Measurements from ENCODE around the gene PPIP5K2.
"Not testable (repeated sequence)": the region's sequence is repeated elsewhere in the genome, so short reads cannot be mapped to it uniquely, and the experiment has no call there.

The PPIP5K2 gene

DNA sequence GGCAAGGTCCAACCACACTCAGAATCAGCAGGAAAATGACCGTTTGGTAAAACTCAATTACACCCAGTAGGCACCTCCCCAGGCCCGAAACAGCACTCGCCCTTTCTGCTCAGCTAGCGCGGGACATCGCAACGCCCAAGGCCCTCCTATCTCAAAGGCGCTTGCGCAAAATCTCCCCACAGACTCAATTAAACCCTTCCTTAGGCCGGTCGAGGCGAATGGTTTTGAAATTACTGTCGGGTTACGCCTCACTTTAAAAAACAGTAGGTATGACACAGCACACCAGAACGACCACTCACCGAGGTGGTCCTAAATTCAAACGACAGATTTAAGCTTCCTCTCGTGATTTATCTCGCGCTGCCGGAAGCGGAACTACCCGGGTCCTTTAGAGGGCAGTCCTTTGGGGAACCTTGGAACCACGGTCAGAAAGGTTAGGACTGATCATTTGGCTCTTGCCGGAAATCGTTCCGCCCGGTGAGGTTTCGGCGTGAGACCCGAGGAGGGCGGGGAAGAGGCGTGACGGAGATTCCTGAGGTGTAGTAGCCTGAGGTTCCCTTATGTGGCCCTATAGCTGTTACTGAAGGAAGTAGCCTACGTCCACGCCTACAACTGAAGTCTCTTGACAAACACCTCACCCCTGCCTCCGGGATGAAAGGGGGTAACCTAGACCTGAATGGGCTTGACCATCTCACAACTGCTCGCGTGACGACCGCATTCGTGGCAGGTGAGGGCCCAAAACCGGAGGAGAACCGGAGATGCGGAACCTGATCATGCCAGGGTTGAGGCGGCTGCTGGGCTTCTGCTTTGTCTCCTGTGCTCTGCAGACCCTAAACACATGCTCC, at the start of gene PPIP5K2, which contains the start of gene GIN1:
PPIP5K2 (plus strand) TSS at position 537 of the 842 bp plus-strand sequence. CDS start 9,289 bp downstream, outside the sequence.
GIN1 (minus strand) TSS at position 374 of the 842 bp plus-strand sequence. CDS start 11,431 bp downstream, outside the sequence.
- peak; percentile 99 for DNase-seq (ENCODE audit: low read depth, low spot score)

DNA sequence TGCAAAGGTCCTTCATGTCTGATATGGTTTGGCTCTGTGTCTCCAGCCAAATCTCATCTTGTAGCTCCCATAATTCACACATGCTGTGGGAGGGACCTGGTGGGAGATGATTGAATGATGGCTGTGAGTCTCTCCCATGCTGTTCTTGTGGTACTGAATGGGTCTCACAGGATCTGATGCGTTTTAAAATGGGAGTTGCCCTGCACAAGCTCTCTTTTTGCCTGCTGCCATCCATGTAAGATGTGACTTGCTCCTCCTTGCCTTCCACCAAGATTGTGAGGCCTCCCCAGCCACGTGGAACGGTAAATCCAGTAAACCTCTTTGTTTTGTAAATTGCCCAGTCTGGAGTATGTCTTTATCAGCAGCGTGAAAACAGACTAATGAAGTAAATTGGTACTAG, 46.6 kb upstream of the PPIP5K2 start:
- not testable (repeated sequence) for DNase-seq (ENCODE audit: low read depth, low spot score)

DNA sequence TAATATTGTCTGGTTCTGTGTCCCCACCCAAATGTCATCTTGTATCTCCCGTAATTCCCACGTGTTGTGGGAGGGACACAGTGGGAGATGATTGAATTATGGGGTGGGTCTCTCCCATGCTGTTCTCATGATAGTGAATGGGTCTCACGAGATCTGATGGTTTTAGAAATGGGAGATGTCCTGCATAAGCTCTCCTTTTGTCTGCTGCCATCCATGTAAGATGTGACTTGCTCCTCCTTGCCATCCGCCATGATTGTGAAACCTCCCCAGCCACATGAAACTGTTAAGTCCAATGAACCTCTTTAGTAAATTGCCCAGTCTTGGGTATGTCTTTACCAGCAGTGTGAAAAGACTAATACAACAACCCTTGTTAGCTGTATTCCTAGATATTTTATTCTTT, 44.7 kb upstream of the PPIP5K2 start:
- DNase-seq (ENCODE audit: low read depth, low spot score), result no peak

DNA sequence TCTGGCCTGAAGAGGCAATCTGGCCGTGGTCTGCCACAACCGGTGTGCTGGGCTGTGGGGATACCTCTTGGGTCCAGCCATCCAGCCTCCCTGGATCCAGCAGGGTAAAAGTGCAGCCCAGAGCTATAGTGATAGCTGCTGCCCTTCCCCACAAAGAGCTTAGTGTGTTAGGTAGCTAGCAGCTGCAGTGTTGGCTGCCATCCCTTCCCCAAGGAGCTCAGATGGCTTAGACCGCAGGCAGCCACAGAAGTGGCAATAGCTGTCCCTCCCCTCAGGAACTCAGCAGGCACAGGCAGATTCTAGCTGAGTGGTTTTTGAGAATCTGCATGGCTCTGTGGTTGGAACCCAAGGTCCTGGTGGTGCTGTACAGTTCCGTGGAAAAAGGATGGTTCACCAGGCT, 40.3 kb upstream of the PPIP5K2 start:
- no peak for DNase-seq (ENCODE audit: low read depth, low spot score)

DNA sequence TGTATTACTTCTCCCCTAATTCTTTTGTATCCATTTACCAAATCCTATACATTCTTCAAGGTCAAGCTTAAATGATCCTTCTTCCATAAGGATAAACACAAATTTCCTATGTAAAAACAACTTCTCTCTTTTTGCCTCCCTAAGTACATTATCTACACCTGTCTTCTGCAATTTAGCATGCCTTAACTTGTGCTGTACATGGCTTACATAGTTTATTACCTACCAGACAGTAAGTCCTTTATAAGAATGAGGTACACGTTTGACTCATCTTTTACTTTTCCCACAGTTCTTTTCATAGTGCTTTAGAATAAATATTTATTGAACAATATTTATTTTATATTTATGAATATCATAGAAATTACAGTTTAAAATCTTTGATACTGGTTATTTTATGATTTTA, 33.6 kb upstream of the PPIP5K2 start:
- no peak for DNase-seq (ENCODE audit: low read depth, low spot score)

DNA sequence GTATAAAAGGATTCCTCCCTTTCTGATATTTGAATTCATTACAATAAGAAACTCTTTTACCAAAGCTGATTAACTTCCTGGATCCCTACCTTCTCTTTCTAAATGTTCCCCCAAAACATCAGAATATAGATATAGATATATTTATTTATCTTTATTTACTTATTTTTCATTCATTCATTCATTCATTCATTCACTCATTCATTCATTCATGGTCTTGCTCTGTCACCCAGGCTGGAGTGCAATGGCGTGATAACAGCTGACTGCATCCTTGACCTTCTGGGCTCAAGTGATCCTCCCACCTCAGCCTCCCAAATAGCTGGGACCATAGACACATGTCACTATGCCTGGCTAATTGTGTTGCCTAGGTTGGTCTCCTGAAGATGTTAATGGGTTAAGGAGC, 30.8 kb upstream of the PPIP5K2 start:
- DNase-seq (ENCODE audit: low read depth, low spot score), result no peak

DNA sequence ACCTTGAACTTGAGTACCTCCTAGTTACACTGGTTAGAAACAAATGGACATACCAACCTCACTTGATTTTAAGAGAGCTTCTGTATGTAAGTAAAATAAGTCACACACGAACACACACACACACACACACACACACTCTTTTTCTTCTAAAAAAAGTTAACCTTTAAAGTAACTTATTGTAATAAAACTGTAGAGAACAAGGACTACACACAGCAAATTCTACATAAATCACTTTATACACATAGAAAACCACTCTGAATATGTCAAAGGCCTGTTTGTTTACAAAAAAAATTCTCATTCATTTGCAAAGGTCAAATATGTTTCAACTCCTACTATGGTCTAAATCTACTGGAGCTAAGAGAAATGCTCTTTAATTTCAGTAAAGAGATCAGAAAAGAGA, 29.3 kb upstream of the PPIP5K2 start:
- no peak for DNase-seq (ENCODE audit: low read depth, low spot score)

DNA sequence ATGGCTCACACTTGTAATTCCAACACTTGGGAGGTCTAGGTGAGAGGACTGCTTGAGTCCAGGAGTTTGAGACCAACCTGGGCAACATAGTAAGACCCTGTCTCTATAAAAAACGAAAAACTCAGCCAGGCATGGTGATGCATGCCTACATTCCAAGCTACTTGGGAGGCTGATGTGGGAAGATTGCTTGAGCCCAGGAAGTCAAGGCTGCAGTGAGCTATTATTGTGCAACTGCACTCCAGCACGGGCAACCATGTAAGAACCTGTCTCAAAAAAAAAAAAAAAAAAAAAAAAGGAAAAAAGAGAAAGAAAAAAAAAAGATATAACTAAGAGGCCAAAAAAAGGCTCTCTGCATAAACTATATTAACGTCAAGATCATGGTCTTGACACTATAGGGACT, 27.4 kb upstream of the PPIP5K2 start:
- DNase-seq (ENCODE audit: low read depth, low spot score), result no peak

DNA sequence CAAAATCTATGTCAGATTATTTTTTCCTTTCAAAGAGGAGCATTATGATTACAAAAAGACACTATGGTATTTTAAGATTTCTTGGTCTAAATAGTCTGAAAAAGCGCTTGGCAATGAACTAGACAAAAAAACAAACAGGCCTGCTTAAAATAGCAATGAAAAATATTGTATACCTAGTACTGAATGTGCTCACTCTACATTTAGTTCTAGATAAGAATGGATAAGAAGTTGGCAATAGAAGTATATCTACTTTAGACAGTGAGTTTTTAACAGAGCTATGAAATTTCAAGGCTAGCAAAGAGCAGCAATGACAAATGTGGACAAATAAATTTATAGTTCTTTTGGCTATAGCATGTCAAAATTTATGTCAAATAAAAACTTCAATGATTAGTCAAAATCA, 26.4 kb upstream of the PPIP5K2 start:
- no peak for DNase-seq (ENCODE audit: low read depth, low spot score)

DNA sequence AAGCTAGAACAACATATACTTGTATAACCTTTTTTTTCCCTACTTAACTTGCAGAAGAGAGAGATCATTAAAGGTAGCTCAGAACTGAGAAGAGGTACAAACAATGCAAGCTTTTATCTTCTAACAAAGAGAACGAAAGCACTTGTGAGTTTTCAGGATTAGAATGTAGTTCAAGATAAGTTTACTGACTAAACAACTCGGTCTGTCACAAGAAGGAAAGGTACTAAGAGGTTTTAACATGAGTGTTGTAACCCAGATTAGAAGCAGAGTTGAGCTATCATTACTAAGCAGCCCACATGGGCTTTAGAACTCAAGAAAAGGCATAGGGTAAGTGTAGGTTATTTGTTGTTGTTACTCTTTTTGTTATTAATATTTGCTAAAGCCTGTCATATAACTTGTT, 25.4 kb upstream of the PPIP5K2 start:
- no peak for DNase-seq (ENCODE audit: low read depth, low spot score)

DNA sequence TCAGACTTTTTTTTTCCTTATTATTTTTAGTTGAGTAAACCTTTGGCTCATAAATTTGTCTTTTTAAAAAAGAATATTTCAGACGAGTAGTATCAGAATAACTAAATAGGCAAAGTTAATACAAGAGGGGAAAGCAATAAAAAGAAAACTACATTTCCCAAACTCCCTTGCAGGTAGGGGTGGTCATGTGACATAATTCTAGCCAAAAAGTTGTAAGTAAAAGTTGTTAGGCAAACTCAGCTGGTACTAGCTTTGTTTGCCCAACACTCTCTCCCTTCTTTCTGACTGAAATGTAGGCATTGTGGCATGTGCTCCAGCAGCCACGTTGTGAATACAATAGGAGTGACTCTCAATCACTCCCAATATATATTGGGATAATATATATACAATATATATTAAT, 21.1 kb upstream of the PPIP5K2 start:
- DNase-seq (ENCODE audit: low read depth, low spot score), result no peak

DNA sequence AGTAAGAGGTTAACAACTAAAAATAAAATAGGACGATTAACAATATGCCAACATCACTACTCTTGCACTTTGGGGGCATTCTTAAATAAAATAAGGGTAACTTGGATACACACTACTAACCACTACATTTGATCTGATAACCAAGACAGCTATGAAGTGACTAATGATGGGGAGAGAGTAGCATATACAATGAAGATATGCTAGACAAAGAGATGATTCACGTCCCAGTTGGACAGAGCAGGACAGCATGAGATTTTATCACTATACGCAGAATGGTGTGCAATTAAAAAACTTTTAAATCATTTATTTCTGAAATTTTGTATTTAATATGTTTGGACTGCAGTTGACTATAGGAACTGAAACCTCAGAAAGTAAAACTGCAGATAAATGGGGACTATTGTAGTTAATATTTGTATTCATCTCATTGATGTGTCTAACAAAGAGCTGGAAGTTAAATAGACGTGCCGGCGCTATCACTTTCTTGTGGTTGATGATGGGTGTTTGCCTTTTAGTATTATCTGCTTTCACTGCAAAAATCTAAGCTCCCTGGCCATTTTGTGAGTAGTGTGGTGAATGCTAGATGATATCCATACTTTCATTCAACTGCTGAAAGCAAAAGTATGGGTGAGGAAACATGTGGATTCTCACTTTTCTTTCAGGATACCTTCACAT, 18.9 kb upstream of the PPIP5K2 start:
- no peak for DNase-seq (ENCODE audit: low read depth, low spot score)

DNA sequence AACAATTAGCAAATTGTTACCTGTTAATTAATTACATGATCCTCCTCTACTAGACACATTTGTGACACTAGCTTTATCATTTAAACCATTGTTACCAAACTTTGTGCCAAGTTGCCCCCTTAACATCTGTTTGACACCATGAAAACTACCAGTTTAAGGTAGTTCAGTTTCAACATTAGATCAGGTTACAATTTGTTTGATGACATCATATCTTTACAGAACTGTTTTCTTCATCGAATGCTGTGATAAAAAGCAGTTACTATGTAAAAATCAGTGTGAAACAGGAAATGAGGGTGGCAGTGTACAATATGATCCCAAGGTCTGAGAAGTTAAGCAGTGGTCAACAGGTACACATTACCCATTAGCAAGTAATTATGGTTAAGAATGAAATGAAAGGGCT, 17.9 kb upstream of the PPIP5K2 start:
- no peak for DNase-seq (ENCODE audit: low read depth, low spot score)

DNA sequence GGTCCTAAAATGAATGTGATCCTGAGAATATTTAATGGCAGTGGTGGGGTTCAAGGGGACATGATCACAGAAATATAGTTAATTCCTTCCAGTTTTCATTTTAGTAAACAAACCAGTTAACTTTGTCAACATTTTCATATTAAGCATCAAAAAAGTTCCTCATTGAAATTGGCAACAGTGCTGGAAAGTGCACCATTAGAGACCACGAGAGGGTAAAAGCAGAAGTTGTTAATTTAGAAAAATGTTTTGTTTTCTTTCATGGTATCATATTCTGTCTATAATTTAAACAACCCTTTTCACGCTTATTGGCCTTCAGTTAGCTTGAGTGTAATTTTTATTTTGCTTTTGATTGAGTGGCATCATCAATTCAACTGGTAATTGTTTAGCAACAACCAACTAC, 12.0 kb upstream of the PPIP5K2 start:
- no peak for DNase-seq (ENCODE audit: low read depth, low spot score)

DNA sequence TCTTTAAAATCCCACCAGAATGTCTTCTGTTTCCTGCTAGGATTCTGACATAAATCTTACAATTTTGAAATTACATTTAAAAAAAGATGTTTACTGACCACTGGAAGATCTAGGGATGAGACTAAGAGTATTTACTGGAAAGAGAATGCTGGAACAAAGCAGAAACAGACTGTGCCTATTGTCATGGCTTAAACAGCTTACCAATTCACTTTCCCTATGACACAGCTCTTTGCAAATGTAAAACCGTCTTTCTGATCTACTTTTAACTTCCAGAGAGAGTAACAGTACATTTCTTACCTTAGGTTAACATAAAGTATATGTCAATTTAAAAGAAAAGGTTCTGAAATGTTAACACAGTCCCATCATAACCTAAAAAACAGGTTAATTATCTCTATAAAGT, 10.8 kb upstream of the PPIP5K2 start:
- DNase-seq (ENCODE audit: low read depth, low spot score), result no peak

DNA sequence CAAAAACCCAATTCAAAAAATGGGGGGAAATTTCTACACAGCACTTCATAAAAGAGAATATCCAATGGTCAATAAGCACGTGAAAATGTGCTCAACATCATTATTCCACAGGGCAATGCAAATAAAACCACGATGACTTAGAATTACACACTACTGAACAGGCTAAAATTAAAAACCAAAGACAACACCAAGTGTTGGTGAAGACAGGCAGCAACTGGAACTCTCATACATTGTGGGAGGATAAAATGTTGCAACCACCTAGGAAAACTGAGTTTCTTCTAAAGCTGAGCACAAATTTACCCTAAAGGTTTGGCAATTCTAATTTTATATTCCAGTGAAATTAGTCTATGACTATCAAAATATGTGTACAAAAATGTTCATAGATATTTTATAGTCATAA, 9.7 kb upstream of the PPIP5K2 start:
- no peak for DNase-seq (ENCODE audit: low read depth, low spot score)

DNA sequence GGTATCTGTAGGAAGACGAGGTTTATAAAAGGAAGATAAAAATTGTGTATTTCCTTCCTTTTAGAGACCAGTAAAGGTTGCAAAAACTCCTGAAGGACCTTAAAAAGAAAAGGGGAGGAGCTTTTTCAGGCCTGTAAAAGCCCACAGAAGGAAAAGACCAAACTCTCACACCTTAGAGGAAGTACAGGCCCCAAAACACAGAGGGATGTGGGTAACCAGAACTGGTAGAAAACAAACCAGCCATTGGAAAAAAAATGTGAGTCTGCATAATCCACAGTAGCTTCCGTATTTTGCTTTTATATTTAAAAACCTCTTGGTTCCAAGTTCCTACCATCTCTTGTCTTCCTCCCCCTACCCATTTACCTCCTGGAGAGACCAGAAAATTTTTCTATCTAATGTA, 8.6 kb upstream of the PPIP5K2 start:
- DNase-seq (ENCODE audit: low read depth, low spot score), result no peak

DNA sequence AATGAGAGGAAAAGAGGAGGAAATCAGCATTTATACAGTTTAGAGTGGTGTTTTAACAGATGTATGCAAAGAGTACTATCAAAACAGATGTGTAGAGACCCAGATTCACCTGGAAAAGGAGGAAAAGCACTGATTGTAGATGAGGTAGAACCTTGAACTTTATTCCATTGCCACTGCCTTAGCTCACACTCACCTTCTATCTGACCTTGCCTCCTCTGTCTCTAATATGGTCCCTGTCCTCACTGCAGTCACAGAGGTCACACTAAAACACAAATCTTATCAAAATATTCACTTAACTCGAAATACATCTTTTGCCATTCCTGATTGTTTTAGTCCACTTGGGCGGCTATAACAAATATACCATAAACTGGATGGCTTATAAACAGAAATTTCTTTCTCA, 7.2 kb upstream of the PPIP5K2 start:
- no peak for DNase-seq (ENCODE audit: low read depth, low spot score)

DNA sequence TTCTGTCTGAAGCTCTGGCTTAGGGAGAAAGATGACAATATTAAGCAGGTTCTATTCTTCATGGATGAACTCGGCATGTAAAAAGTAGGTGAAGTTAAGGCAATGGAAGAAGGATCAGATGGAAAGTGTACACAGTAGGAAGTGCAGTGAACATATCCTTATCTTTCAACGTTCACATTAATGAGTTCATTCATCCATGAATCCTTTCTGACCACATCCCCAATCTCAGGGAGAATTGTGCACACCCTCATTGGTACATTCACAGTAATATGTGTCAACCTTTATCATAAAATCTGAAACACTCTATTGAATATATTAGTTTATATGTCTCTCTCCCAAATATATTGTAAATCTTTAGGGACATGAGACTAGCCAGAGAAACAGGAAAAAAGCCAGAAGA, 5.7 kb upstream of the PPIP5K2 start:
- DNase-seq (ENCODE audit: low read depth, low spot score), result no peak

DNA sequence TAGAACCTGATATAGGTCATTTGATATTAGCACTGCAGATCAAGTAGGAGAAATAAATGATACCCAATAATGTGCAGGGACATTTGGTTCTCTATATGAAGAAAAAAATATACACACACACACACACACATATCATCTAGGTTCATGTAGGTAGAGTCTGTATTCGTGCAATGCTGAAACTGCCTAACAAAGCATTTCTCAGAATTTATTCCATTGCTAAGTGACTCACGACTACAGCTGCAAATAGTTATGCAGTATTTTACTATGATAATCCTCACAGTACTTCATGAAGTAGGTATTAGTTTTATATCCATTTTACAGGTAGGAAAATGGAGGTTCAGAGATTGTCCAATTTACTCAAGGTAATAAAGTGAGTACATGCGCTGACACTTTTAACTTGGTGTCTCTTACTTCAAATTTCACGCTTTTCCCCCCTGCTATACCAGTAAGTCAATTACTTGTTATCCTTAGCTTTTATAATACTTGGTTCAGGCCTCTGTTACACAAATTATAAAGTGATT, 2.6 kb upstream of the PPIP5K2 start:
- no peak for DNase-seq (ENCODE audit: low read depth, low spot score)

DNA sequence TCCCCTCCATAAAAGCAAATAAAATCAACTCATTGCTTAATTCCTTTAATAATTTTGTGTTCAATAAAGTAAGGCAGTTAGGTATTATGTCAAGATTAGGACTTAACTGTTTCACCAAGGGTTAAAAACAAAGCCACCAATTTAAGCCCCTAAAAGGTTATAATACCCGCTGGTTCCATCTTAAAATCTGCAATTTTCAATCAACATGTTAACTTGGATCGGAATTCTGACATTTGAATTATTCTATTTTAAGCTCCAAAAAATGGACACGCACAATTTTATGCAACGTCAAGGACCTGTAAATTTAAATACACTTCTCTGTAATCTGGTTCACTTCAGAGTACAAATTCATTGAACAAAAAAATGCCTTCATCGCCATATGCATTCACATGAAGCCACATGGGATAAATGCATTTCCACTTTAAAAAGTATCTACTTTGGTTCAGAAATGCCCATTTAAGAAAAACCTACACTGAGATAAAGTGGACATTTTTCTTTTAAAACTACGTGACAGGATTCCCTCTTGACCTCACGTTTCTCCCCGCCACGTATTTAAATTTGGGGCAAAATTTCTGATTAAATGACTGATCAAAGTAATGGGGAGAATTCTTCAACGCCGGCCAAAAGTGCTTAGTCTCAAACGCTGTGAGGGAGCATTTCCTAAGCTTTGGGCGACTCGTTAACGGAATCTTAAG, 884 bp upstream of the PPIP5K2 start:
- DNase-seq (ENCODE audit: low read depth, low spot score), result no peak

DNA sequence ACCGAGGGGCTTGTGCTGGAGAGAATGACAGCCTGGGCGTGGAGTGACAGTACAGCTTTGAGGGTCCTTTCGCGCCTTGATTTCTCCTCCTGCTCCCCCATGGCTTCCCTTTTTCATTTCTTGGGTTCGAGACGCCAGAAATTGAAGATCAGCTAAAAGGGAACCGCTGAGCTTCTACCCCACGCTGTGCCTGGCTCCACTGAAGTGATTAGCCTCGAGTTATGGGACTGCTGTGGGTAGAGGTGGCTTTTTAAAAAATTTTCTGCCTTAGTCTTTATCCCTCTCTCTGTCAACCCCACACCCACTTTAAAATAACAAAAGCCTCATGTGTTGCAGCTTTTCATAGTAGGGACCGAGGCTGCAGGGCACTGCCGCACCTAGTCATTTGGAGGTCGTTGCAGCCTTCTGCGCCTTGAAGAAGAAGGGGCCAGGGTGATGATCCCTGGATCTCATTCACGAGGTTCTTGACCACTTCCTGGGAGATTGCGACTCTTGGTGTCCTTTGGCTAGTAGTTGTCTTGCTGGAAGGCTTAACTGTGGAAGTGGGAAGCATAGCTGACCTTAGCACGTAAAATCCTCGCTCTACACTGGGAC, 603 bp downstream of the PPIP5K2 start:
- peak; percentile 57 for DNase-seq (ENCODE audit: low read depth, low spot score)

Data from ELF-1 (cell line).